ENCODE results near the gene BPIFB2.

- TF ChIP-seq CTCF (IDR thresholded peaks at IDR 0.05) = no peak
- no peak for TF ChIP-seq POLR2A (IDR thresholded peaks at IDR 0.05)
Measured at GRCh38 chr20:33022289-33022688, 14.8 kb downstream of the BPIFB2 start.

Data from thyroid gland (tissue), 4 donors.